ENCODE data around the gene CDK4. TPM values are rescaled to one million over a fixed set of nuclear protein-coding genes. Genes with fewer than 3 reads are reported as not detected.
"Not testable (repeated sequence)": the region's sequence is repeated elsewhere in the genome, so short reads cannot be mapped to it uniquely, and the experiment has no call there.

CDK4 gene
- total RNA-seq, 2 experiments from 2014 or later: 132 to 208 TPM

GRCh38 chr12:57724936-57725740 lies 27.0 kb downstream of the CDK4 start:
- Mint-ChIP-seq H3K36me3 (ENCODE audit: low read depth) (peaks cover 27% of the 10 kb centered on the region), H3K27ac (peak overlapping the region; percentile 22), H3K9me3 (ENCODE audit: low read depth) (no peaks in the 10 kb centered on the region), H3K27me3 (no peaks in the 10 kb centered on the region), H3K4me3 (no peak overlapping the region), H3K4me1 (no peaks in the 10 kb centered on the region)
- ChIA-PET POLR2A (no interaction called here), CTCF (interaction anchor here (0.6 to 1.6 kb wide), 3 partner anchors 16 to 71 kb away, joined by 3 to 5 read pairs (median 3); no protein-coding TSS in a partner anchor)
- DNase-seq: no peak
- ATAC-seq: no peak
- intact Hi-C loops (cut with DNase I, micrococcal nuclease): no loop called here

DNA sequence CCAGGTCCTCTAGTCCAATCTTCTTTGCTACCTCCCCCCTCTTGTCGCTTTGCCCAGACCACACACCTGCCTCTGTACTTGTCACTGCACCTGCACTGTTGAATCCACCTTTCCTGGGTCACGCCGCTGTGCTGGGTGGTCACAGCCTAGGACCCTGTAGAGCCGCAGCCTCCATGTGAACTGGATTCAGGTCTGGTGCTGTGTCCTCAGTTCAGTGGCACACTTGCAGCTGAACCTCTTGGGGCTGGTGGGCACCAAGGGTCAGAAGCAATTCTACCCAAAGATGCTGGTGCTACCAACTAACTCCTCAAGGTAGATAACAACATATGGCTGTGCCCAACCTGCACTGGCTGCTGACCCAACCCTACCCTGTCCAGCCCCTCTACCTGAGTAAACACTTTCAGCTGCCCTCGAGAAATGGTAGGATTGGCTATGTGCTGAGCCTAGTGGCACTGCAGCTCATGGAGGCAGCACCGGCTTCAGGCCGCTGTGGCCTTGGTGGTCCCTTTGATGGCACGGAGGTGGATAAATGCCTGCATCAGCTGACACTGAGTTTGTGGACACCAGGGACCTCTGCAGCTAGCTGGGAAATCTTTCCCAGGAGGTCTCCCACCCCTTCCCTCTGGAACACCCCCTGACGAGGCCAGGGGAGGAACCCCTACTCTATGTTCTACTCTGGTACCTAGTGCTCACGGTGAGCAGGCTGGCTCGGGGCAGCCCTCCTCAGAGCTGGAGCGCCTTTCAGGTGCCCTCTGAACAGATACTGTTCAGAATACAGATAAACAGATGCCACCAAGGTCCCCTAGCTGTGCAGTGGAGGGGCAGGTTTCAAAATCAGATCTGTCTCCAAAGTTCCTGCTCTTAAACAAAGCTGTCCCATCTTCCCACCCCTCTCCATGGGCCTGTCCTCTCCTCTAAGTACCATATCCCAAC lies 27.8 kb downstream of the CDK4 start:
- POLR2A ChIA-PET: no interaction called here
- H3K27me3 Mint-ChIP-seq: no peaks in the 10 kb centered on the region
- CTCF ChIA-PET: interaction anchor here (0.6 to 1.2 kb wide), 2 partner anchors 7 to 72 kb away, joined by 3 to 4 read pairs; no protein-coding TSS in a partner anchor
- H3K4me1 Mint-ChIP-seq: no peaks in the 10 kb centered on the region
- no peak overlapping the region for H3K4me3 Mint-ChIP-seq
- peak overlapping the region; percentile 22 for H3K27ac Mint-ChIP-seq
- H3K9me3 Mint-ChIP-seq (ENCODE audit: low read depth): no peaks in the 10 kb centered on the region
- intact Hi-C loops (cut with DNase I, micrococcal nuclease): no loop called here
- DNase-seq: no peak
- no peak for ATAC-seq
- peaks cover 32% of the 10 kb centered on the region for H3K36me3 Mint-ChIP-seq (ENCODE audit: low read depth)

DNA sequence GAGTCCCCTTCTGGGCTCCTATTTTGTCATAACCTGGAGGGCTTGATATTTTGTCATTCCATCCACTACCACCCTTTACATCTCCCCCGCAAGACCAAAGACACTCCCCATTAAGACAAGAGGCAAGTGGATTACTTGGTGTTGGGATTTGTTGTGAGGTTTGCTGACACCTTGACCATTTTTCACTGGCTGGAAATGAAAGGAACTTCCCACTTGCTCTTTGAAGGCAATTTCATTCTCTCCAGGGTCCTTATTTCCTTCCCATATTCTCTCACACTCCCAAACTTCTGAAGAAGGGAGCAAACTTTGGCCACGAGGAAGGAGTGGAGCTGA lies 28.5 kb downstream of the CDK4 start:
- H3K9me3 Mint-ChIP-seq (ENCODE audit: low read depth): no peaks in the 10 kb centered on the region
- intact Hi-C loops (cut with DNase I, micrococcal nuclease): no loop called here
- no peaks in the 10 kb centered on the region for H3K27me3 Mint-ChIP-seq
- CTCF ChIA-PET: interaction anchor here (1.2 kb wide), 1 partner anchor 8 kb away, joined by 4 read pairs; no protein-coding TSS in a partner anchor
- peaks cover 36% of the 10 kb centered on the region for H3K36me3 Mint-ChIP-seq (ENCODE audit: low read depth)
- H3K4me1 Mint-ChIP-seq: no peaks in the 10 kb centered on the region
- H3K4me3 Mint-ChIP-seq: no peak overlapping the region
- H3K27ac Mint-ChIP-seq: no peak overlapping the region
- DNase-seq (no peak), ATAC-seq (no peak)
- POLR2A ChIA-PET: no interaction called here

GRCh38 chr12:57722716-57723629 lies 29.1 kb downstream of the CDK4 start:
- H3K4me1 Mint-ChIP-seq: no peaks in the 10 kb centered on the region
- no peaks in the 10 kb centered on the region for H3K27me3 Mint-ChIP-seq
- DNase-seq (no peak), ATAC-seq (no peak)
- intact Hi-C loops (cut with DNase I, micrococcal nuclease): no loop called here
- H3K4me3 Mint-ChIP-seq: no peak overlapping the region
- peaks cover 42% of the 10 kb centered on the region for H3K36me3 Mint-ChIP-seq (ENCODE audit: low read depth)
- no peaks in the 10 kb centered on the region for H3K9me3 Mint-ChIP-seq (ENCODE audit: low read depth)
- ChIA-PET CTCF (interaction anchor here (1.2 kb wide), 1 partner anchor 9 kb away, joined by 4 read pairs; no protein-coding TSS in a partner anchor), POLR2A (no interaction called here)
- H3K27ac Mint-ChIP-seq: no peak overlapping the region

- intact Hi-C loops (cut with DNase I, micrococcal nuclease): loop anchor here in 1 of 2 experiments (2.0 kb wide), 1 partner anchor 21 kb away; no protein-coding TSS in a partner anchor
- CTCF ChIA-PET: not testable (repeated sequence)
- peak overlapping the region; percentile 72 for H3K27ac Mint-ChIP-seq
Observed at GRCh38 chr12:57721846-57722608, 30.1 kb downstream of the CDK4 start.

GRCh38 chr12:57720606-57721595 lies 31.2 kb downstream of the CDK4 start:
- ChIA-PET CTCF (no interaction called here), POLR2A (interaction anchor here (1.0 kb wide), 1 partner anchor 27 kb away, joined by 4 read pairs; no protein-coding TSS in a partner anchor)
- Mint-ChIP-seq H3K27me3 (no peaks in the 10 kb centered on the region), H3K36me3 (ENCODE audit: low read depth) (peaks cover 34% of the 10 kb centered on the region), H3K4me1 (no peaks in the 10 kb centered on the region), H3K27ac (no peak overlapping the region), H3K4me3 (no peak overlapping the region), H3K9me3 (ENCODE audit: low read depth) (no peaks in the 10 kb centered on the region)
- intact Hi-C loops (cut with DNase I, micrococcal nuclease): loop anchor here in 1 of 2 experiments (2.0 kb wide), 1 partner anchor 22 kb away; no protein-coding TSS in a partner anchor
- ATAC-seq (no peak), DNase-seq (no peak)

More at GRCh38 chr12:57721846-57722608, 30.1 kb downstream of the CDK4 start:
- peaks cover 38% of the 10 kb centered on the region for H3K36me3 Mint-ChIP-seq (ENCODE audit: low read depth)
- ATAC-seq; DNase-seq; H3K4me3 Mint-ChIP-seq; H3K4me1 Mint-ChIP-seq; H3K27me3 Mint-ChIP-seq; POLR2A ChIA-PET; H3K9me3 Mint-ChIP-seq (ENCODE audit: low read depth): not testable (repeated sequence)

GRCh38 chr12:57719777-57720605 lies 32.1 kb downstream of the CDK4 start:
- Mint-ChIP-seq H3K4me1 (no peaks in the 10 kb centered on the region), H3K27me3 (no peaks in the 10 kb centered on the region), H3K4me3 (no peak overlapping the region), H3K9me3 (ENCODE audit: low read depth) (no peaks in the 10 kb centered on the region), H3K36me3 (ENCODE audit: low read depth) (peaks cover 34% of the 10 kb centered on the region), H3K27ac (no peak overlapping the region)
- DNase-seq: no peak
- POLR2A ChIA-PET: interaction anchor here (0.6 to 1.0 kb wide), 3 partner anchors 10 to 303 kb away, joined by 3 to 4 read pairs (median 4); no protein-coding TSS in a partner anchor
- intact Hi-C loops (cut with DNase I, micrococcal nuclease): loop anchor here in 1 of 2 experiments (2.0 kb wide), 1 partner anchor 23 kb away; no protein-coding TSS in a partner anchor
- ATAC-seq: no peak
- CTCF ChIA-PET: no interaction called here

DNA sequence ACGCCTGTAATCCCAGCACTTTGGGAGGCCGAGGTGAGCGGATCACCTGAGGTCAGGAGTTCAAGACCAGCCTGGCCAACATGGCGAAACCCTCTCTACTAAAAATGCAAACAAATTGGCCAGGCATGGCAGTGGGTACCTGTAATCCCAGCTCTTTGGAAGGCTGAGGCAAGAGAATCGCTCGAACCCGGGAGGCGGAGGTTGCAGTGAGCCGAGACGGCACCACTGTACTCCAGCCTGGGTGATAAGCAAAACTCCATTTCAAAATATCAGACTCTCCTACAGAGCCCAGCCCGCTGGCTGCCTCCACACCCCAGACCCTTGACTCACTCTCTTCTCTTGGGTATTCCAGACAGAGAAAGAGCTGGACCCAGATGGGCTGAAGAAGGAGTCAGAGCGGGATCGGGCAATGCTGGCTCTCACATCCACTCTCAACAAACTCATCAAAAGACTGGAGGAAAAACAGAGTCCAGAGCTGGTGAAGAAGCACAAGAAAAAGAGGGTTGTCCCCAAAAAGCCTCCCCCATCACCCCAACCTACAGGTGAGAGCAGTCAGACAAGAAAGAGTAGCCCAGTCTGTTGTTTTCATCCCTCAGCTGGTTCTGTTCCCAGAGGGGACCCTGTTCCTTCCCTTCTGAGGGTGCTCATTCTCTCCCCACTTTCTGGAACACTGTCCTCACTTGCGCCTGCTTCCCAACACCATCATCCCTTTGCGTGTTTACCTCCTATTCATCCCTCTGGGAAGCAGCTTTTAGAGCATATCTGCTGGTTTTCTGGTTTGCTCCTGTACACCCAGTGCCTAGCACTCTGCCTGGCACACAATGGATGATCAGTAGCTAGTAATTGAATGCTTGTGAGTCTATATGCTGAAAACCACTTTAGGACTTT lies 33.2 kb downstream of the CDK4 start:
- DNase-seq: no peak
- CTCF ChIA-PET: no interaction called here
- Mint-ChIP-seq H3K4me3 (no peak overlapping the region), H3K9me3 (ENCODE audit: low read depth) (no peaks in the 10 kb centered on the region), H3K4me1 (no peaks in the 10 kb centered on the region), H3K27me3 (no peaks in the 10 kb centered on the region), H3K36me3 (ENCODE audit: low read depth) (peaks cover 34% of the 10 kb centered on the region), H3K27ac (no peak overlapping the region)
- POLR2A ChIA-PET: interaction anchor here (0.6 kb wide), 1 partner anchor 302 kb away, joined by 4 read pairs; no protein-coding TSS in a partner anchor
- intact Hi-C loops (cut with DNase I, micrococcal nuclease): no loop called here
- no peak for ATAC-seq

All from activated CD4-positive, alpha-beta T cell treated with anti-CD3 and anti-CD28 coated beads for 36 hours (primary cell).